Osteocyte (in vitro differentiated cells): Measurements from ENCODE around the gene SARS2. TPM values are rescaled to one million over a fixed set of nuclear protein-coding genes. Genes with fewer than 3 reads are reported as not detected.

Experiments
- DNase-seq: peaks from one replicate; pipeline ENCODE4 v3.0.0; 2021; ENCODE audit warnings: mixed read lengths; ENCODE audit not compliant: unreplicated experiment; ENCODE audit errors: extremely low spot score
- H3K27ac Mint-ChIP-seq: one replicate; pipeline ENCODE4 v1.8.0; 2021; ENCODE audit warnings: mild to moderate bottlenecking, mixed read lengths; ENCODE audit not compliant: unreplicated experiment
- H3K27me3 Mint-ChIP-seq: one replicate; pipeline ENCODE4 v1.8.0; 2021; ENCODE audit warnings: mixed read lengths; ENCODE audit not compliant: unreplicated experiment
- H3K36me3 Mint-ChIP-seq: one replicate; pipeline ENCODE4 v1.8.0; 2021; ENCODE audit warnings: mixed read lengths; ENCODE audit not compliant: unreplicated experiment
- H3K4me1 Mint-ChIP-seq: one replicate; pipeline ENCODE4 v1.8.0; 2021; ENCODE audit warnings: mixed read lengths; ENCODE audit not compliant: unreplicated experiment
- H3K4me3 Mint-ChIP-seq: one replicate; pipeline ENCODE4 v1.8.0; 2021; ENCODE audit warnings: mild to moderate bottlenecking, moderate library complexity, mixed read lengths; ENCODE audit not compliant: unreplicated experiment
- H3K9me3 Mint-ChIP-seq: one replicate; pipeline ENCODE4 v1.8.0; 2021; ENCODE audit warnings: mixed read lengths; ENCODE audit not compliant: unreplicated experiment
- CTCF ChIP-seq: fragments of 200-600 bp; sonication (generic); IDR thresholded peaks from 2 replicates; pipeline ENCODE4 v1.5.0; 2021; ENCODE audit warnings: antibody characterized with exemption, mild to moderate bottlenecking, moderate library complexity
- long read RNA-seq: library from polyadenylated mRNA; unstranded; transcript quantifications from one replicate; pipeline ENCODE4 v2.0.0, GENCODE V29; 2021
- total RNA-seq: library from RNA; stranded (reverse); gene quantifications from 2 replicates; pipeline ENCODE4 v1.2.1, GENCODE V29; 2021

SARS2 gene
- 25.0 and 26.7 TPM in 2 replicates for total RNA-seq
- long read RNA-seq, transcript SARS2-201 (16 exons, 2,057 nt): major isoform, 14 of 21 reads
- long read RNA-seq, partial matches to known transcripts: 0 of 21 reads
- long read RNA-seq, other reads (novel, unspliced or antisense): 7 of 21 reads

GRCh38 chr19:38929929-38930775 lies at the start of gene SARS2:
Gene SARS2, minus strand, starts transcription at chr19:38930763. Its CDS starts 27 bp downstream, at chr19:38930736.
- DNase-seq: peak; percentile 98
- Mint-ChIP-seq H3K27me3 (no peaks in the 10 kb centered on the region), H3K36me3 (peaks cover 15% of the 10 kb centered on the region), H3K27ac (peak within 1 kb of the TSS; percentile 96), H3K4me3 (peak within 1 kb of the TSS; percentile 94), H3K9me3 (peaks cover 6% of the 10 kb centered on the region), H3K4me1 (peaks cover 22% of the 10 kb centered on the region)
- TF ChIP-seq CTCF: peak; percentile 100

GRCh38 chr19:38979812-38980211 lies 49.2 kb upstream of the SARS2 start:
- H3K27me3 Mint-ChIP-seq: no peaks in the 10 kb centered on the region
- no peak for TF ChIP-seq CTCF
- no peaks in the 10 kb centered on the region for H3K36me3 Mint-ChIP-seq
- no peak for DNase-seq
- H3K27ac Mint-ChIP-seq: no peak overlapping the region
- H3K4me1 Mint-ChIP-seq: peaks cover 13% of the 10 kb centered on the region
- H3K9me3 Mint-ChIP-seq: peaks cover 4% of the 10 kb centered on the region
- no peak overlapping the region for H3K4me3 Mint-ChIP-seq

- no peaks in the 10 kb centered on the region for H3K36me3 Mint-ChIP-seq
- no peak for TF ChIP-seq CTCF
- H3K9me3 Mint-ChIP-seq: peaks cover 4% of the 10 kb centered on the region
- H3K4me1 Mint-ChIP-seq: peaks cover 22% of the 10 kb centered on the region
- DNase-seq: no peak
- H3K27ac Mint-ChIP-seq: no peak overlapping the region
- no peaks in the 10 kb centered on the region for H3K27me3 Mint-ChIP-seq
- no peak overlapping the region for H3K4me3 Mint-ChIP-seq
These were observed 47.7 kb upstream of the SARS2 start for GRCh38 chr19:38978326-38978689.

- no peak for DNase-seq
- no peak overlapping the region for H3K27ac Mint-ChIP-seq
- H3K4me1 Mint-ChIP-seq: peaks cover 22% of the 10 kb centered on the region
- no peak overlapping the region for H3K4me3 Mint-ChIP-seq
- no peak for TF ChIP-seq CTCF
- H3K27me3 Mint-ChIP-seq: no peaks in the 10 kb centered on the region
- no peaks in the 10 kb centered on the region for H3K36me3 Mint-ChIP-seq
- H3K9me3 Mint-ChIP-seq: peaks cover 4% of the 10 kb centered on the region
These were observed 47.1 kb upstream of the SARS2 start for GRCh38 chr19:38977445-38978325.

GRCh38 chr19:38975861-38976271 lies 45.3 kb upstream of the SARS2 start:
- DNase-seq: no peak
- Mint-ChIP-seq H3K27ac (peak overlapping the region; percentile 96), H3K36me3 (peaks cover 6% of the 10 kb centered on the region), H3K4me1 (peaks cover 26% of the 10 kb centered on the region), H3K9me3 (peaks cover 4% of the 10 kb centered on the region), H3K27me3 (no peaks in the 10 kb centered on the region), H3K4me3 (peak overlapping the region; percentile 93)
- TF ChIP-seq CTCF: no peak
